Activated CD8-positive, alpha-beta T cell treated with anti-CD3 and anti-CD28 coated beads for 36 hours (primary cell): ENCODE measurements around the gene NADK2. TPM values are rescaled to one million over a fixed set of nuclear protein-coding genes. Genes with fewer than 3 reads are reported as not detected.

Experiments
- ATAC-seq: fragments of 200-7000 bp; cut with Tn5 transposase; one replicate; pipeline ENCODE4 v1.10.0; 2021; ENCODE audit warnings: mild to moderate bottlenecking, moderate library complexity
- CTCF ChIA-PET: fragments of 350-600 bp; sonication (Branson Sonifier 250); formaldehyde crosslinking; loops from one replicate; lab custom pipeline; 2021; ENCODE audit warnings: antibody characterized with exemption; lab: Charles Lee
- POLR2A ChIA-PET: fragments of 350-600 bp; sonication (Branson Sonifier 250); formaldehyde crosslinking; loops from one replicate; lab custom pipeline; 2021; ENCODE audit warnings: antibody characterized with exemption; lab: Charles Lee
- DNase-seq: peaks from one replicate; pipeline ENCODE4 v3.0.0-alpha.2; 2020
- H3K27ac Mint-ChIP-seq: one replicate; pipeline ENCODE4 v1.8.0; 2021; ENCODE audit warnings: mild to moderate bottlenecking, mixed read lengths
- H3K27me3 Mint-ChIP-seq: one replicate; pipeline ENCODE4 v1.8.0; 2021; ENCODE audit warnings: mixed read lengths
- H3K36me3 Mint-ChIP-seq: one replicate; pipeline ENCODE4 v1.8.0; 2021; ENCODE audit warnings: low read depth, mixed read lengths
- H3K4me1 Mint-ChIP-seq: one replicate; pipeline ENCODE4 v1.8.0; 2021; ENCODE audit warnings: low read depth, mixed read lengths
- H3K4me3 Mint-ChIP-seq: one replicate; pipeline ENCODE4 v1.8.0; 2021; ENCODE audit warnings: mild to moderate bottlenecking, moderate library complexity, mixed read lengths
- H3K9me3 Mint-ChIP-seq: one replicate; pipeline ENCODE4 v1.8.0; 2021; ENCODE audit warnings: mixed read lengths
- intact Hi-C: fragments of 100-400 bp; cut with micrococcal nuclease; formaldehyde crosslinking; loops from one replicate; pipeline ENCODE4 v1.10.0; 2022
- total RNA-seq, 2 experiments: library from RNA; stranded (reverse); gene quantifications; one replicate each; pipeline ENCODE4 v1.2.3, GENCODE V29; 2021
- TF ChIP-seq, protein P1 (sequence below): fragments of 200-600 bp; IDR thresholded peaks from one replicate; pipeline ENCODE4 v1.8.0; 2022; ENCODE audit warnings: antibody characterized with exemption, mild to moderate bottlenecking

NADK2 gene
- total RNA-seq, 2 experiments from 2014 or later, result 22.7 to 25.2 TPM

DNA sequence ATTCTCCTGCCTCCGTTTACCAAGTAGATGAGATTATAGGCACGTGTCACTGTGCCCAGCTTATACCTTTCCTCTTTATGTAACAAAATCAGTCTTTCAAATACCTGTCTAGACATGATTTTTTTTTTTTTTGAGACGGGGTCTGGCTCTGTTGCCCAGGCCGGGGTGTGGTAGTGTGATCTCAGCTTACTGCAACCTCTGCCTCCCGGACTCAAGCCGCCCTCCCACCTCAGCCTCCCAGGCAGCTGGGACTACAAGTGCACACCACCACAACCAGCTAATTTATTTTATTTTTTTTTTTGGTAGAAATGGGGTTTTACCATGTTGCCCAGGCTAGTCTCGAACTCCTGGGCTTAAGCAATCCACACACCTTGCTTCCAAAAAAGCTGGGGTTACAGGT lies 13.2 kb downstream of the NADK2 start:
- ChIA-PET CTCF (interaction anchor here (1.0 to 3.1 kb wide), 2 partner anchors 9 to 13 kb away, joined by 3 to 12 read pairs; partner anchors contain the start of gene NADK2), POLR2A (no interaction called here)
- Mint-ChIP-seq H3K4me1 (no peaks in the 10 kb centered on the region), H3K27me3 (no peaks in the 10 kb centered on the region), H3K9me3 (no peaks in the 10 kb centered on the region), H3K36me3 (peaks cover 4% of the 10 kb centered on the region), H3K4me3 (no peak overlapping the region), H3K27ac (no peak overlapping the region)
- no peak for ATAC-seq
- intact Hi-C loops, result no loop called here
- TF ChIP-seq, protein P1, sequence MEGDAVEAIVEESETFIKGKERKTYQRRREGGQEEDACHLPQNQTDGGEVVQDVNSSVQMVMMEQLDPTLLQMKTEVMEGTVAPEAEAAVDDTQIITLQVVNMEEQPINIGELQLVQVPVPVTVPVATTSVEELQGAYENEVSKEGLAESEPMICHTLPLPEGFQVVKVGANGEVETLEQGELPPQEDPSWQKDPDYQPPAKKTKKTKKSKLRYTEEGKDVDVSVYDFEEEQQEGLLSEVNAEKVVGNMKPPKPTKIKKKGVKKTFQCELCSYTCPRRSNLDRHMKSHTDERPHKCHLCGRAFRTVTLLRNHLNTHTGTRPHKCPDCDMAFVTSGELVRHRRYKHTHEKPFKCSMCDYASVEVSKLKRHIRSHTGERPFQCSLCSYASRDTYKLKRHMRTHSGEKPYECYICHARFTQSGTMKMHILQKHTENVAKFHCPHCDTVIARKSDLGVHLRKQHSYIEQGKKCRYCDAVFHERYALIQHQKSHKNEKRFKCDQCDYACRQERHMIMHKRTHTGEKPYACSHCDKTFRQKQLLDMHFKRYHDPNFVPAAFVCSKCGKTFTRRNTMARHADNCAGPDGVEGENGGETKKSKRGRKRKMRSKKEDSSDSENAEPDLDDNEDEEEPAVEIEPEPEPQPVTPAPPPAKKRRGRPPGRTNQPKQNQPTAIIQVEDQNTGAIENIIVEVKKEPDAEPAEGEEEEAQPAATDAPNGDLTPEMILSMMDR, result no peak
- no peak for DNase-seq

DNA sequence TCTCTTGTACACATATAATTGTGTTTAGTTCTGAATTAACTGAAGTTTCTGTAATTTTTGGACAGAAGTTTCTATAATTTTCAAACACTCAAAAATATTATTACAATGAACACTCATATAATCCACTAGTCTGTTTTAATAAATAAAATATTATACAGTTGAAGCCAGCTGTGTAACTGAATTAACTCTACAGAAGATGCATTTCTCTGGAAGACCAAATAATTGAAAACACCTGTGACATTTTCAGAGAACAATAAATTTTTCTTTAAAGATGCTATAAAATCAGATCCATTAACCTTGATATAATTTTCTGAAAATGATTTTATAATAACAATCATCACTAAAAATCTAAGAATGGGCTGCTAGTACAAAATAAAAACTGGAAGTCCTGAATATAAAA lies 14.7 kb downstream of the NADK2 start:
- ATAC-seq, result no peak
- no peak for DNase-seq
- Mint-ChIP-seq H3K27ac (no peak overlapping the region), H3K4me3 (no peak overlapping the region), H3K36me3 (peaks cover 4% of the 10 kb centered on the region), H3K9me3 (no peaks in the 10 kb centered on the region), H3K4me1 (no peaks in the 10 kb centered on the region), H3K27me3 (no peaks in the 10 kb centered on the region)
- intact Hi-C loops, result no loop called here
- TF ChIP-seq, protein P1, result no peak
- CTCF ChIA-PET, result interaction anchor here (0.9 kb wide), 1 partner anchor 11 kb away, joined by 3 read pairs; no protein-coding TSS in a partner anchor
- POLR2A ChIA-PET, result no interaction called here

DNA sequence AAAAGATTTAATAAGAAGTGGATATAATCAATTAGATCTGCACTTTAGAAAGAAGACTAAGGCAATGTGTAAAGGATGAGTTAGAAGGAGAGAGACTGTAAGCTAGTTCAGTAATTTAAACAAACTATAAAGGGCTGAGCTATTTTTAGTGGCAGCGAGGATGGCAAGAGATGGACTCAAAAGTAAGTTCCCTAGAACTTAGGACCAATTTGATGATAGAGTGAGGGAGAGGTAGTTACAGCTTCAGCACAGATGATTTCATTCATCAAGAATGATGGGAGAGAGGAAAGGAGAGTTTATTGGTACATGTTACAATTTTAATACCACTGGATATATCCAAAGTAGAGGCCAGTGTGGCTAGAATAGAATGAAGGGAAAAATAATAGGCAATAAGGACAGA lies 19.1 kb downstream of the NADK2 start:
- no peak overlapping the region for H3K27ac Mint-ChIP-seq
- H3K36me3 Mint-ChIP-seq, result peaks cover 21% of the 10 kb centered on the region
- CTCF ChIA-PET, result no interaction called here
- ATAC-seq (no peak), DNase-seq (no peak)
- H3K9me3 Mint-ChIP-seq, result no peaks in the 10 kb centered on the region
- no peaks in the 10 kb centered on the region for H3K4me1 Mint-ChIP-seq
- H3K27me3 Mint-ChIP-seq, result no peaks in the 10 kb centered on the region
- TF ChIP-seq, protein P1, result no peak
- POLR2A ChIA-PET, result interaction anchor here (0.6 kb wide), 1 partner anchor 16 kb away, joined by 3 read pairs; no protein-coding TSS in a partner anchor
- no peak overlapping the region for H3K4me3 Mint-ChIP-seq
- intact Hi-C loops, result no loop called here

DNA sequence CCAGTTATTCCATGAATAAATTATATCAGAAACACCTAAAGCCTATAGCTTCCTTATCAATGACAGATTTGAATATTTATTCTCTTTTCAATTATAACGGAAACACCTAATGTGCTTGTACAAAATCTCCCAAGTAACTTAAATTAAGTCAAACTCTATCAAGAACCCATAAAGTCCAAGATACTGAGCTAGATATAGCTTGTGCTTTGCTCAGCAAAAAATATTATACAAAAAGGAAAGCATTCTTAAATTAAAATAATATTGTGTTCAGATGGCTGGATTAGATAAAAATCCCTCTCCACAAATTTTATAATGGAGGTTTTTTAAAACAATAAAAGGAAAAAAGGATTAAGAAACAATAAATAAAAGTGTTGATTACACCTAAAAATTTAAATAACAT lies 23.7 kb downstream of the NADK2 start:
- H3K4me1 Mint-ChIP-seq, result no peaks in the 10 kb centered on the region
- H3K4me3 Mint-ChIP-seq, result no peak overlapping the region
- no peaks in the 10 kb centered on the region for H3K27me3 Mint-ChIP-seq
- H3K27ac Mint-ChIP-seq, result no peak overlapping the region
- DNase-seq (no peak), ATAC-seq (no peak)
- intact Hi-C loops, result no loop called here
- ChIA-PET CTCF (interaction anchor here (1.3 to 2.2 kb wide), 7 partner anchors 10 to 88 kb away, joined by 3 to 6 read pairs (median 5); partner anchors contain the start of gene NADK2), POLR2A (interaction anchor here (0.7 kb wide), 1 partner anchor 65 kb away, joined by 3 read pairs; no protein-coding TSS in a partner anchor)
- peaks cover 26% of the 10 kb centered on the region for H3K36me3 Mint-ChIP-seq
- H3K9me3 Mint-ChIP-seq, result no peaks in the 10 kb centered on the region
- TF ChIP-seq, protein P1, result no peak

DNA sequence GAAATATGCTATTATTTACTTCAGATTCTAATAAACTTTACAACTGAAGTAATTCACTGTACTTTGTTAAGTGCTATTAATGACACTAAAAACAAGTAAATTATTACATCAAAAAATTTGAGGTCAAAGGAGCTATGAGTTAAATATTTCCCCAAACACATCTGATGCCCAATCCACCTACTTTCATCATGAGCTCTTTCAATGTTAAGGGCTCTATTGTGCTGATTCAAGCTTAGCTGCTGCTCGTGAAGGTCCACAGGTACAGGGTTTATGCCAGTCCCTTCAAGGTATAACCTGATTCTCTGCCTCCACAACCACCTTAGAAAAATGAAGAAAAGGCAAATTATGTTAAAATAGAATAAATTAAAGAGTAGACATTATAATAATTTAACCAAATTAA lies 24.2 kb downstream of the NADK2 start:
- ChIA-PET CTCF (interaction anchor here (1.4 to 2.2 kb wide), 6 partner anchors 10 to 88 kb away, joined by 3 to 6 read pairs (median 5); partner anchors contain the start of gene NADK2), POLR2A (interaction anchor here (0.7 kb wide), 1 partner anchor 65 kb away, joined by 3 read pairs; no protein-coding TSS in a partner anchor)
- Mint-ChIP-seq H3K9me3 (no peaks in the 10 kb centered on the region), H3K4me1 (no peaks in the 10 kb centered on the region), H3K27me3 (no peaks in the 10 kb centered on the region), H3K36me3 (peaks cover 28% of the 10 kb centered on the region), H3K27ac (no peak overlapping the region), H3K4me3 (no peak overlapping the region)
- ATAC-seq (no peak), DNase-seq (no peak)
- intact Hi-C loops, result no loop called here
- TF ChIP-seq, protein P1, result no peak
